ENCODE measurements around the gene BCAS3. TPM values are rescaled to one million over a fixed set of nuclear protein-coding genes. Genes with fewer than 3 reads are reported as not detected.

The BCAS3 gene
- total and polyA plus RNA-seq, 5 experiments from 2014 or later = 25.7 to 41.4 (median 32.8) TPM

DNA sequence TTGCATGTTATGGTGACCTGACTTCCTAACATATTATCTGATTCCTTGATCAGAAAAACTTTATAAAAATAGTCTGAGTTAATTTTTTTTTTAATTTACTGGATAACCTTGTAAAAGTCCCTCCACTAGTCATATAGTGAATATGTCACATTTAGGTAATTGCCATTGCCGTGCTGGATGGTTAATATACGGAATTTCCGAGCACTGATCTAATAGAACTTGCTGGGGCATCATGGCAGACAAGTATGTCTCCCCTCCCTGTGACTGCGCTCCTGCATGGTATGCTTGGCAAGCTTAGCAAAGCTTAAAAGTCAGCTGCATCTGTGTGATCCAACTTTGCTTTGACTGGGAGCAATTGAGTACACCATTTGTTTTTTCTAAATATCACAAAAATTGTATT is 482.6 kb downstream of the BCAS3 start:
- H3K27ac Mint-ChIP-seq = no peak overlapping the region
- H3K27me3 Mint-ChIP-seq = no peaks in the 10 kb centered on the region
- POLR2A ChIA-PET = no interaction called here

DNA sequence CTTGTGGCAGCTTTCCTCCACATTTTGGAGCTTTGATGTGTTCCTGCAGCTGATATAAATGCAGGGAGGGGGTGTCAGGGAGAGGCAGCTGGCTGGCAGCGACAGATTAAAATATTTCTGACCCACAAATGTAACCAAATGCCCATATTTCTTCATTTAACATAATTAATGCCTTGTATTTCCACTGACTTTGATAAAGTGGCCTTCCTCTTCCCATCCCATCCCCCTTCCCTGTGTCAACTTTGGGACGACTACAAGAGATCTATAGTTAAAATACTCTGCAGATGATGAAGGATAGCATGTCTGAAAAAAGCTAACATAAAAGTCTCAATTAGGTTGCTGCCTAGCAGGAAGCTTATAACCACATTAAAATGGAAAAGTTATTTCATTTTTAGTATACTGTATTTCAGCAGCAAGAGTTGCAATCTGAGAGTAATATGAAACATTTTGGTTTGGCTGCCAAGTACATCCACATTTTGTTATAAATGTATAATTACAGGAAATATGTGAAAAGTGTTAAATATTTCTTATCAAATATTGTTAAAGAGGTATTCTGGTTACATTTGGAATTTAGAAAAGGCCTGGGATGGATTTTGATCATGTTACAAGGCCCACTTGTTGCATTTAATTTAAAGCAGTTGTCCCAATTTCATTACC is 483.3 kb downstream of the BCAS3 start:
- Mint-ChIP-seq H3K4me1 (peaks cover 6 to 29% (median 22%) of the 10 kb centered on the region in 4 donors), H3K36me3 (peaks cover 4 to 8% (median 7%) of the 10 kb centered on the region in 3 donors), H3K4me3 (peak overlapping the region in 4 of 10 donors; percentile 16 to 52 (median 37)), H3K9me3 (peaks cover 0 to 10% (median 5%) of the 10 kb centered on the region in 9 donors), H3K27ac (peak overlapping the region in 1 of 10 donors; percentile 66), H3K27me3 (no peaks in the 10 kb centered on the region)
- ATAC-seq (no peak), DNase-seq (no peak)
- POLR2A ChIA-PET = no interaction called here

More for the DNA sequence above, 482.6 kb downstream of the BCAS3 start:
- peaks cover 6 to 29% (median 22%) of the 10 kb centered on the region in 4 donors for H3K4me1 Mint-ChIP-seq
- H3K4me3 Mint-ChIP-seq = no peak overlapping the region
- ATAC-seq = no peak
- DNase-seq = no peak
- peaks cover 0 to 10% (median 5%) of the 10 kb centered on the region in 9 donors for H3K9me3 Mint-ChIP-seq
- H3K36me3 Mint-ChIP-seq = peaks cover 4 to 8% (median 7%) of the 10 kb centered on the region in 3 donors

DNA sequence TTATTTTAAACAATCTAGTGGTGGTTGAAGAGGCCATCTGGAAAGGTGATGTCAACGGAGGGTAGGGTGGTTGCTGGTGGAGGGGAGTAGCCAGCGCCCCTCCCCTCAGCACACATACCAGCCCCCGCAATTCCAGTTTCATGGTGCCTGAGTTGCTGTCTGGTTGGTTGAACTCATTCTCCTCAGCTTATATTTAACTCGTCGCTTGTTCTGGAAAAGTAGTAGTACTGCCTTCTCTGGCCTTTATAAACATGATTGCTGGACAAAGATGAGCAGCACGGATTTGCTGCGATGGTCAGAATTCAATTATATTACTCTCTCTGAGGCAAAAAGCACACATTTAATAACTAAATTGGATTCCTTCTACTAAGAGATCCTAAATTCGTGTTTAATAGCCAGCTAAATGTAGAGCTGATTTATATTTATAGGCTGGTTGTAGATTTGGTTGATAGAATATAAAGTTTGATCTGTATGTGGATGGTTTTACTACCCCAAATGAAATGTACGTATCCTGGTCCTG is 484.0 kb downstream of the BCAS3 start:
- no peaks in the 10 kb centered on the region for H3K27me3 Mint-ChIP-seq
- no peak for ATAC-seq
- POLR2A ChIA-PET = no interaction called here

DNA sequence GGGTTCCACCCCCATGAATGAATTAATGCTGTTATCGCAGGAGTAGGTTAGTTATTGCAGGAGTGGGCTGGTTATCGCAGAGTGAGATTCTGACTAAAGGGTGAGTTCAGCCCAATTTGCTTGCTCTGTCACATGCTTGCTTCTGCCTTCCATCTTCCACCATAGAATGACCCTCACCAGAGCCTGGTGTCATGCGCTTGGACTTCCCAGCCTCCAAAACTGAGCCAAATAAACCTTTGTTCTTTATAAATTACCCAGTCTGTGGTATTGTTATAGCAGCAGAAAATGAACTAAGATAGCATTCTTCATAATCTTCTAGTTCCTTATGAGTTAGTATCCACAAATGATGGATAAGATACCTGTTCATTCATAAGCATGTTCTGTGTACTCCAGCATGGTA is 486.9 kb downstream of the BCAS3 start:
- Mint-ChIP-seq H3K9me3 (peaks cover 0 to 10% (median 5%) of the 10 kb centered on the region in 9 donors), H3K4me3 (no peak overlapping the region), H3K36me3 (peaks cover 4 to 7% (median 6%) of the 10 kb centered on the region in 3 donors), H3K27me3 (no peaks in the 10 kb centered on the region), H3K4me1 (peaks cover 2 to 23% (median 16%) of the 10 kb centered on the region in 4 donors), H3K27ac (no peak overlapping the region)
- no peak for DNase-seq
- POLR2A ChIA-PET = no interaction called here
- ATAC-seq = no peak

More for the DNA sequence above, 484.0 kb downstream of the BCAS3 start:
- H3K4me3 Mint-ChIP-seq = no peak overlapping the region
- no peak overlapping the region for H3K27ac Mint-ChIP-seq
- peaks cover 4 to 8% (median 7%) of the 10 kb centered on the region in 3 donors for H3K36me3 Mint-ChIP-seq
- no peak for DNase-seq
- H3K4me1 Mint-ChIP-seq = peaks cover 6 to 29% (median 22%) of the 10 kb centered on the region in 4 donors
- peaks cover 0 to 10% (median 5%) of the 10 kb centered on the region in 9 donors for H3K9me3 Mint-ChIP-seq

DNA sequence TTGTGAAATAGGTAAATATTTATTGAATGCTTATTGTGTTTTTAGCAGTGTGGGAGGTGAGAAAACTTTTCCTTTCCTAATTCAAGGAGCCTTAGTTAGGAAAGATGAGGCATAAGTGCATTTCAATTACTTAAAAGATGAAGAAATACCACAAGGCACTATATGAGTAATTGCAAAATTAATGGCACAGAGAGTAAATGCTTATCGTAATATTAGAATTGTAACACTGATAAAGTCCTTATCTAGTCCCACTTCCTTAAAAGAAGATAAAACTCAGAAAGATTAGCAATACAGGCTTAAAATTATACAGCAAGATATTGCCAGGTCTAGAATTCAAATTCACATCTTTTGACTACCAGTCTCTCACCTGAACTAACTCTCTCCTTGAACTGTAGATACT is 489.4 kb downstream of the BCAS3 start:
- H3K9me3 Mint-ChIP-seq = peaks cover 0 to 10% (median 5%) of the 10 kb centered on the region in 9 donors
- H3K27me3 Mint-ChIP-seq = no peaks in the 10 kb centered on the region
- ATAC-seq = no peak
- peaks cover 0 to 3% (median under 1%) of the 10 kb centered on the region in 4 donors for H3K4me1 Mint-ChIP-seq
- DNase-seq = no peak
- peaks cover 16 to 22% (median 20%) of the 10 kb centered on the region in 3 donors for H3K36me3 Mint-ChIP-seq
- no peak overlapping the region for H3K27ac Mint-ChIP-seq
- H3K4me3 Mint-ChIP-seq = no peak overlapping the region
- POLR2A ChIA-PET = no interaction called here

DNA sequence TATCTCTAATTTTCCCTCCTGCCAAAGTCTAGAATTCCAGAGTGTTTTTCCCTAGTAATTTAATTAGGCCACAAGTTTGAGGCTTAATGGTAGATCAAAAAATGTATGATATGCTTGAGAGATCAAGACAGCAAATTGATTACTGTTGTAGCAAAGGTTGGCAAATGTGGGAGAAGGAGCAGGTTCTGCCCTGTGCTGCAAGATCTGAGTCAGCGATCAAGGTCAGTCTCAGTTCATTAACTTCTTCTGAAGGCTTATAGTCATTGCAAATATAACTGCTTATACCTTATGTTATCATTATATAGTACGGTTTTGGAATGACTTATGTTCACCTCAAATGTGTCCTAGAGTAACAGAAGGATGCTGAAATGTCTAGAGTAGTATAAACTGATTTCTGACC is 490.9 kb downstream of the BCAS3 start:
- no peak for DNase-seq
- Mint-ChIP-seq H3K36me3 (peaks cover 17 to 25% (median 23%) of the 10 kb centered on the region in 3 donors), H3K4me1 (peaks cover 0 to 3% (median 0%) of the 10 kb centered on the region in 4 donors), H3K4me3 (no peak overlapping the region), H3K27ac (no peak overlapping the region), H3K27me3 (no peaks in the 10 kb centered on the region), H3K9me3 (peaks cover 0 to 10% (median 5%) of the 10 kb centered on the region in 9 donors)
- POLR2A ChIA-PET = no interaction called here
- no peak for ATAC-seq

DNA sequence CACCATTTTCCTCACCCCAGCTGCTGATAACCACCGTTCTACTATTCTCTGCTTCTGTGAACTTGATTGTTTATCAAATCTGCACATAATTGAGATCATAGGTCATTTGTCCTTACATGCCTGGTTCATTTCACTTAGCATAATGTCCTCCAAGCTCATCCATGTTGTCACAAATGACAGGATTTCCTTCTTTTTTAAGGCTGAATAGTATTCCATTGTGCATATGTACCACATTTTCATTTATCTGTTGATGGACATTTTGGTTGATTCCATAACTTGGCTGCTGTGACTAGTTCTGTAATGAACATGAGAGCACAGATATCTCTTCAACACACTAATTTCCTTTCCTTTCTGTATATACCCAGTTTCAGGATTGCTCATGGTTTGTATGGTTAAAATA is 496.7 kb downstream of the BCAS3 start:
- DNase-seq = no peak
- ATAC-seq = no peak
- POLR2A ChIA-PET = no interaction called here
- peaks cover 0 to 1% (median 0%) of the 10 kb centered on the region in 5 donors for H3K27me3 Mint-ChIP-seq
- no peak overlapping the region for H3K4me3 Mint-ChIP-seq
- peaks cover 18 to 29% (median 19%) of the 10 kb centered on the region in 3 donors for H3K36me3 Mint-ChIP-seq
- peaks cover 0 to 9% (median 4%) of the 10 kb centered on the region in 4 donors for H3K4me1 Mint-ChIP-seq
- H3K27ac Mint-ChIP-seq = no peak overlapping the region
- peaks cover 0 to 3% (median 0%) of the 10 kb centered on the region in 9 donors for H3K9me3 Mint-ChIP-seq

DNA sequence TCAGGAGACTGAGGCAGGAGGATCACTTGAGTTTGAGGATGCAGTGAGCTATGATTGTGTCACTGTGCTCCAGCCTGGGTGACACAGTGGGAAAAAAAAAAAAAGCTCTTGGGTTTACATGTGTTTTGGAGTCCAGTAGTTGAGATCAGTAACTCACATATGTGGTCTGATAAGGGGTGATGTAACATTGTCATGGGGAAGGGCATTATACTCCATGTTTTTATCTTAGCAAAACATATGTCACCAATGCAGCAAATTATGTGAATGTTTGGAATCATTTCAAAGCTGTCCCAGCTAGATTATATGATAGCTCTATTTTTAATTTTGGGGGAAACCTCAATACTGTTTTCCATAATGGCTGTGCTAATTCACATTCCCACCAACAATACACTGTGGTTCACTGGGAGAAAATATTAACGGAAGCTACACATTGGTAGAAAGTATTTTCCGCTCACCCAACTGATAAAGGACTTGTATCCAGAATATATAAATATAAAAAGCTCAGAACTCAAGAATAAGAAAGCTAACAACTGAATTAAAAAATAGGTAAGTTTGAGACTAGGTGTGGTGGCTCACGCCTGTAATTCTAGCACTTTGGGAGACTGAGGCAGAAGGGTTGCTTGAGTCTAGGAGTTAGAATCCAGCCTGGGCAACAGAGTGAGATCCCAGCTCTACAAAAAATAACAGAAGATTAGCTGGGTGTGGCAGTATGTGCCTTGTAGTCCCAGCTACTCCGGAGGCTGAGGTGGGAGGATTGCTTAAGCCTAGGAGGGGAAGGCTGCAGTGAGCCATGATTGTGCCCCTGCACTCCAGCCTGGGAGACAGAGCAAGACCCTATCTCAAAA is 497.9 kb downstream of the BCAS3 start:
- Mint-ChIP-seq H3K27me3 (peaks cover 0 to 1% (median 0%) of the 10 kb centered on the region in 5 donors), H3K4me1 (peaks cover 0 to 9% (median 3%) of the 10 kb centered on the region in 4 donors), H3K27ac (no peak overlapping the region), H3K36me3 (peaks cover 15 to 26% (median 19%) of the 10 kb centered on the region in 3 donors), H3K9me3 (peaks cover 0 to 3% (median 0%) of the 10 kb centered on the region in 9 donors), H3K4me3 (peak overlapping the region in 1 of 10 donors; percentile 22)
- ATAC-seq (no peak), DNase-seq (no peak)
- POLR2A ChIA-PET = no interaction called here

DNA sequence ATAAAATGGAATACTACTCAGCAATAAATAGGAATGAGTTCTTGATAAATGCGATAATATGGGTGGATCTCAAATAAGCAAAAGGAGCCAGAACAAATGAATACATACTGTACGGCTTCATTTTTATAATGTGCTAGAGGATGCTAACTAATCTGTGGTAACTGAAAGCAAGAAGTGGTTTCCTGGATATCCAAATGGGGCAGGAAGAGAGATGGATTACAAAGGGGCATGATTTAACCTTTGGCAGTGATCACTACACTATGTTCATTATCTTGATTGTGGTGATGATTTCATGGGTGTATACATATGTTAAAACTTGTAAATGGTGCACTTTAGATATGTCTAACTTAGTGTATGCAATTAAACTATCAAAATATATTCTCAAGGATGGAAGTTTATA is 499.7 kb downstream of the BCAS3 start:
- DNase-seq (no peak), ATAC-seq (no peak)
- Mint-ChIP-seq H3K9me3 (peaks cover 0 to 3% (median 0%) of the 10 kb centered on the region in 9 donors), H3K27ac (no peak overlapping the region), H3K27me3 (peaks cover 0 to 1% (median 0%) of the 10 kb centered on the region in 5 donors), H3K4me1 (peaks cover 0 to 9% (median 3%) of the 10 kb centered on the region in 4 donors), H3K4me3 (no peak overlapping the region), H3K36me3 (peaks cover 0 to 14% (median 10%) of the 10 kb centered on the region in 3 donors)
- POLR2A ChIA-PET = no interaction called here

DNA sequence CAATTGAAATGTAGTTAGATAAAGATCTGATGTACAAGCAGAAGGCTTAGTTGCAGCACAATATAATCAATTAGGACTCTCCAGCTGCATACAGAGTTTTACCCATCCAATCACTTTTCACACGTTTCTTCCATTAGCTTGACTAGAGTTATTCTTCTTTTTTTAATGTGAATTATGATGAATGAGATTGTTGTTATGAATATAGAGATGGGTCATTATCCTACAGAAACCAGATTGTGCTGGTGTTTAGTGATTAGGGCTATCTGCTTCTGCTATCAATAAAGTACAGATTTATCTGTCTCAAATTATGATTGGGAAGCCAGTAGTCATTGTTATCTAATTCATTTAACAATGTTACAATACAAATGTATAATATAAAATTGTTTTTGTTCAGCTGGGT is 500.6 kb downstream of the BCAS3 start:
- H3K4me3 Mint-ChIP-seq = no peak overlapping the region
- H3K36me3 Mint-ChIP-seq = peaks cover 0 to 14% (median 10%) of the 10 kb centered on the region in 3 donors
- DNase-seq (no peak), ATAC-seq (no peak)
- peaks cover 0 to 9% (median 3%) of the 10 kb centered on the region in 4 donors for H3K4me1 Mint-ChIP-seq
- peaks cover 0 to 3% (median 0%) of the 10 kb centered on the region in 9 donors for H3K9me3 Mint-ChIP-seq
- no peak overlapping the region for H3K27ac Mint-ChIP-seq
- POLR2A ChIA-PET = no interaction called here
- H3K27me3 Mint-ChIP-seq = peaks cover 0 to 1% (median 0%) of the 10 kb centered on the region in 5 donors

DNA sequence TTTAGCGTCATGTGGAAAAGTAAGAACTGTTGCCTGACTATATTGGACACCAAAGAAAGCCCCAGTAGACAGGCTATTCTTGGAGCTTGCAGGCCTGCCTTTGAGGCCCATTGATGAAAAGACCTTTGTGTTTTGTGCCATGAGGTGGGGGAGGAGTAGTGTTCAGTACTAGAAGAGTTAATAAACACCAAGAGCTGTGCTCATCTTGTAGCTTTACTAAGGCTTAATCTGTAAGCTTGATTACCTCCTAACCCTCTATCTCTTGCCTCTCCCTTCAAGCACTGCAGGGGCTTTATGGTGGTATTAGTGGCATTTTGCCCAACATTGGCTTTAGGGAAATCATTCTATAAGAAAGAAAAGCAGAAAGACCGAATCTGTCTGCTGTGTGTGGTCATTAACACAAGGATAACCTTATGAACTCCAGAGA is 501.7 kb downstream of the BCAS3 start:
- Mint-ChIP-seq H3K27ac (no peak overlapping the region), H3K4me1 (peaks cover 0 to 9% (median 3%) of the 10 kb centered on the region in 4 donors), H3K36me3 (peaks cover 0 to 10% (median 6%) of the 10 kb centered on the region in 3 donors), H3K9me3 (no peaks in the 10 kb centered on the region), H3K27me3 (no peaks in the 10 kb centered on the region), H3K4me3 (no peak overlapping the region)
- ATAC-seq (no peak), DNase-seq (no peak)
- POLR2A ChIA-PET = interaction anchor here (0.6 to 0.7 kb wide), 2 partner anchors 104 to 166 kb away, joined by 3 to 4 read pairs; no protein-coding TSS in a partner anchor

DNA sequence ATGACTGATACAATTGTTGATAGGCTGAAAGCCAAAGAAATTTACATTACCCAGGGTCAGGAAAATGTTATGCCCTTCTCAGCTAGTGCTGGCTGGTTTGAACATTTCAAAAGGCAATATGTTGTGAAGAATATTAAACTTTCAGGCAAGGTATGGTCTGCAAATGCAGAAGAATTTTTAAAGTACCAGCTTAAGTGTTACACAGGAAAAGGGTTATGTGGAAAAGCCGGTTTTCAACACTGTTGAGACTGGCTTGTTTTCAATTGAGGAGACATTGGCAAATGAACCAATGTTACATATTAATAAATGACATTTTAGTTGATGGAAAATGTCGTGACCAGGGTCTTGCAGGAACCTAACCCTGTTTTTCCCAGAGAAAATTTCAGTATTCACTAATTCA is 506.1 kb downstream of the BCAS3 start:
- Mint-ChIP-seq H3K27ac (no peak overlapping the region), H3K27me3 (no peaks in the 10 kb centered on the region), H3K4me1 (peaks cover 0 to 6% (median 0%) of the 10 kb centered on the region in 4 donors), H3K9me3 (no peaks in the 10 kb centered on the region), H3K4me3 (no peak overlapping the region), H3K36me3 (peaks cover 0 to 4% (median 0%) of the 10 kb centered on the region in 3 donors)
- DNase-seq = no peak
- no peak for ATAC-seq
- POLR2A ChIA-PET = no interaction called here

Measured in naive thymus-derived CD8-positive, alpha-beta T cell (primary cell).